ENCODE data around the gene WWC2.

DNA sequence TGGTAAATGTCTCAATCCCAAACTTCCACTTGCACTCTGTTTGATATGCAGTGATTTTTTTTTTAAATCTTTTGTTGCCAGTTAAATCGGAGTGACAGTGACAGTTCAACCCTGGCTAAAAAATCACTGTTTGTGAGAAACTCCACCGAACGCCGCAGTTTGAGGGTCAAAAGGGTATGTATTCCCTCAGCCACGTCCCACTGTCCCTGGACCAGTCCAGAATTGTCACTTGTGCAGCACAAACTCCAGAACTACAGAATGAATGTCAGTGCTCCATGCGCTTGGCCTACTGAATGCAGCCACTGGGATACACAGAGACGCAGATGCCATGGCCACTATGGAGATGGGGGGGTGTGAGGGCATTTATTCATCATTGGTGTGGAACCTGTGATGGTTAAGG, 186.8 kb downstream of the WWC2 start:
- no peak for TF ChIP-seq ZBTB21 (CRISPR knock-in tag; IDR thresholded peaks at IDR 0.05; ENCODE audit: borderline replicate concordance)
- TF ChIP-seq, protein P1, sequence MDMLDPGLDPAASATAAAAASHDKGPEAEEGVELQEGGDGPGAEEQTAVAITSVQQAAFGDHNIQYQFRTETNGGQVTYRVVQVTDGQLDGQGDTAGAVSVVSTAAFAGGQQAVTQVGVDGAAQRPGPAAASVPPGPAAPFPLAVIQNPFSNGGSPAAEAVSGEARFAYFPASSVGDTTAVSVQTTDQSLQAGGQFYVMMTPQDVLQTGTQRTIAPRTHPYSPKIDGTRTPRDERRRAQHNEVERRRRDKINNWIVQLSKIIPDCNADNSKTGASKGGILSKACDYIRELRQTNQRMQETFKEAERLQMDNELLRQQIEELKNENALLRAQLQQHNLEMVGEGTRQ (CRISPR knock-in tag; IDR thresholded peaks at IDR 0.05) = no peak
- TF ChIP-seq, protein P2, sequence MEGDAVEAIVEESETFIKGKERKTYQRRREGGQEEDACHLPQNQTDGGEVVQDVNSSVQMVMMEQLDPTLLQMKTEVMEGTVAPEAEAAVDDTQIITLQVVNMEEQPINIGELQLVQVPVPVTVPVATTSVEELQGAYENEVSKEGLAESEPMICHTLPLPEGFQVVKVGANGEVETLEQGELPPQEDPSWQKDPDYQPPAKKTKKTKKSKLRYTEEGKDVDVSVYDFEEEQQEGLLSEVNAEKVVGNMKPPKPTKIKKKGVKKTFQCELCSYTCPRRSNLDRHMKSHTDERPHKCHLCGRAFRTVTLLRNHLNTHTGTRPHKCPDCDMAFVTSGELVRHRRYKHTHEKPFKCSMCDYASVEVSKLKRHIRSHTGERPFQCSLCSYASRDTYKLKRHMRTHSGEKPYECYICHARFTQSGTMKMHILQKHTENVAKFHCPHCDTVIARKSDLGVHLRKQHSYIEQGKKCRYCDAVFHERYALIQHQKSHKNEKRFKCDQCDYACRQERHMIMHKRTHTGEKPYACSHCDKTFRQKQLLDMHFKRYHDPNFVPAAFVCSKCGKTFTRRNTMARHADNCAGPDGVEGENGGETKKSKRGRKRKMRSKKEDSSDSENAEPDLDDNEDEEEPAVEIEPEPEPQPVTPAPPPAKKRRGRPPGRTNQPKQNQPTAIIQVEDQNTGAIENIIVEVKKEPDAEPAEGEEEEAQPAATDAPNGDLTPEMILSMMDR (IDR thresholded peaks at IDR 0.05) = no peak
